Measurements from ENCODE around the gene DNM3. TPM values are rescaled to one million over a fixed set of nuclear protein-coding genes. Genes with fewer than 3 reads are reported as not detected.

The DNM3 gene
- total RNA-seq, 1 donor from 2014 or later = 1.1 TPM

DNA sequence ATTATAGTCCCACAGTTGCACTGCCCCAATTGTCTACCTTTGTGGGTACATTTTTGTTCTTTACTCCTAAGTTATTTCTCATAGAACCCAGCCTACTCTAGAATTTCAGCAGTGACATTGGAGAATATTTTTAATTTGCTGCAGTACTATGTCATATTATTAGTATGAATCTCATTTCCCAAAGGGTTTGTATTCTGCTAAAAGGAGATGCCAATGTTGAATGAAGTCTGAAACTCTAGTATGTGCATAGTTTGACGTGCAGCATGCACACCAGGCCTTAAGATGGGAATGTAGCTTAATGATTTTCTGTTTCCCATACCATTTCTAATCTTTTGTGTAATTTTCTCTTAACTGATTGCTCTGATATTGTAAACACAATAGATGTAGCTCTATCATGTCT, 568.7 kb downstream of the DNM3 start:
- no peak overlapping the region for H3K27ac ChIP-seq
- no peaks in the 10 kb centered on the region for H3K4me1 ChIP-seq
- no peaks in the 10 kb centered on the region for H4K20me1 ChIP-seq (ENCODE audit: low read depth)
- no peaks in the 10 kb centered on the region for H3K4me1 Mint-ChIP-seq
- no peak overlapping the region for H3K9ac ChIP-seq
- no peak overlapping the region for H3K4me2 ChIP-seq
- TF ChIP-seq, protein P1, sequence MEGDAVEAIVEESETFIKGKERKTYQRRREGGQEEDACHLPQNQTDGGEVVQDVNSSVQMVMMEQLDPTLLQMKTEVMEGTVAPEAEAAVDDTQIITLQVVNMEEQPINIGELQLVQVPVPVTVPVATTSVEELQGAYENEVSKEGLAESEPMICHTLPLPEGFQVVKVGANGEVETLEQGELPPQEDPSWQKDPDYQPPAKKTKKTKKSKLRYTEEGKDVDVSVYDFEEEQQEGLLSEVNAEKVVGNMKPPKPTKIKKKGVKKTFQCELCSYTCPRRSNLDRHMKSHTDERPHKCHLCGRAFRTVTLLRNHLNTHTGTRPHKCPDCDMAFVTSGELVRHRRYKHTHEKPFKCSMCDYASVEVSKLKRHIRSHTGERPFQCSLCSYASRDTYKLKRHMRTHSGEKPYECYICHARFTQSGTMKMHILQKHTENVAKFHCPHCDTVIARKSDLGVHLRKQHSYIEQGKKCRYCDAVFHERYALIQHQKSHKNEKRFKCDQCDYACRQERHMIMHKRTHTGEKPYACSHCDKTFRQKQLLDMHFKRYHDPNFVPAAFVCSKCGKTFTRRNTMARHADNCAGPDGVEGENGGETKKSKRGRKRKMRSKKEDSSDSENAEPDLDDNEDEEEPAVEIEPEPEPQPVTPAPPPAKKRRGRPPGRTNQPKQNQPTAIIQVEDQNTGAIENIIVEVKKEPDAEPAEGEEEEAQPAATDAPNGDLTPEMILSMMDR (IDR thresholded peaks at IDR 0.05) = no peak
- no peak for TF ChIP-seq EZH2 (IDR thresholded peaks at IDR 0.05)
- TF ChIP-seq EZH2phosphoT487 (IDR thresholded peaks at IDR 0.05) = no peak
- H2AFZ ChIP-seq (replicated peaks) = no peak overlapping the region
- H3K27me3 Mint-ChIP-seq (ENCODE audit: insufficient read depth, low read depth) = peaks cover 2% of the 10 kb centered on the region
- no peaks in the 10 kb centered on the region for H3F3A ChIP-seq (ENCODE audit: low read depth)
- no peaks in the 10 kb centered on the region for H3K9me3 Mint-ChIP-seq
- H3K4me3 ChIP-seq = no peak overlapping the region
- no peak overlapping the region for H3K4me3 Mint-ChIP-seq
- no peaks in the 10 kb centered on the region for H3K9me3 ChIP-seq (ENCODE audit: low read depth)
- DNase-seq (ENCODE audit: low spot score) = no peak
- no peaks in the 10 kb centered on the region for H3K36me3 ChIP-seq
- H3K79me2 ChIP-seq (ENCODE audit: low read depth) = no peaks in the 10 kb centered on the region
- no peaks in the 10 kb centered on the region for H3K36me3 Mint-ChIP-seq
- no peak overlapping the region for H3K27ac Mint-ChIP-seq
- no peaks in the 10 kb centered on the region for H3K27me3 ChIP-seq

DNA sequence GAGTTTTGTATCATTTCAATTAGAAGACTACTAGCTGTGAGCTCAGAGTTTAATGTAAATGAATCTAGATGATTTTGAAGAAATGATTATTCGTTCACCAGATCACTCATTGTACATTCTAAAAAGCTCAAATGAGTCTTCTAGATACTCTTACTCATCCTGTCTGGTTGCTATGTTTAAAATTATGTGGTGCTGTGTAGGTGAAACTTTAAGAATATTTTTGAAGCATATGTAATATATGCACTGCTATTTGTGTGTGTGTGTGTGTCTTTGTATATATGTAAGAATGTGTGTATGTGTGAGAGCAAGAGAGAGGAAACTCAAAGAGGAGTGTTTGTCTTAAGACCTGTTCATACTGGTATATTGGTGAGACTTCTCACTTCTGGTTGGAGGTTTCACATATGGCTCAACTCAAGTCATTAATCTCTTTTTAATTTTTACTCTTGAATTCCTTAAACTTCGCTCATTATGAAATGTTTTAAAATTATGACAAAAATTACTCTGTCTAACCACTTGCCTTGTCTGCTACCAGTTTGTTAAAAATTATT, 570.6 kb downstream of the DNM3 start:
- H3K9me3 ChIP-seq (ENCODE audit: low read depth) = no peaks in the 10 kb centered on the region
- no peaks in the 10 kb centered on the region for H3F3A ChIP-seq (ENCODE audit: low read depth)
- no peaks in the 10 kb centered on the region for H3K4me1 ChIP-seq
- H3K27me3 ChIP-seq = no peaks in the 10 kb centered on the region
- H3K36me3 Mint-ChIP-seq = no peaks in the 10 kb centered on the region
- no peaks in the 10 kb centered on the region for H4K20me1 ChIP-seq (ENCODE audit: low read depth)
- no peaks in the 10 kb centered on the region for H3K36me3 ChIP-seq
- H3K9me3 Mint-ChIP-seq = no peaks in the 10 kb centered on the region
- H3K79me2 ChIP-seq (ENCODE audit: low read depth) = no peaks in the 10 kb centered on the region
- no peaks in the 10 kb centered on the region for H3K4me1 Mint-ChIP-seq
- TF ChIP-seq, protein P1 (IDR thresholded peaks at IDR 0.05) = no peak
- TF ChIP-seq EZH2 (IDR thresholded peaks at IDR 0.05) (no peak), EZH2phosphoT487 (IDR thresholded peaks at IDR 0.05) (no peak)
- peaks cover 2% of the 10 kb centered on the region for H3K27me3 Mint-ChIP-seq (ENCODE audit: insufficient read depth, low read depth)
- no peak overlapping the region for H3K4me3 Mint-ChIP-seq
- H3K4me2 ChIP-seq = no peak overlapping the region
- no peak overlapping the region for H3K27ac Mint-ChIP-seq
- H2AFZ ChIP-seq (replicated peaks) = no peak overlapping the region
- no peak overlapping the region for H3K9ac ChIP-seq
- no peak overlapping the region for H3K27ac ChIP-seq
- no peak for DNase-seq (ENCODE audit: low spot score)
- no peak overlapping the region for H3K4me3 ChIP-seq

DNA sequence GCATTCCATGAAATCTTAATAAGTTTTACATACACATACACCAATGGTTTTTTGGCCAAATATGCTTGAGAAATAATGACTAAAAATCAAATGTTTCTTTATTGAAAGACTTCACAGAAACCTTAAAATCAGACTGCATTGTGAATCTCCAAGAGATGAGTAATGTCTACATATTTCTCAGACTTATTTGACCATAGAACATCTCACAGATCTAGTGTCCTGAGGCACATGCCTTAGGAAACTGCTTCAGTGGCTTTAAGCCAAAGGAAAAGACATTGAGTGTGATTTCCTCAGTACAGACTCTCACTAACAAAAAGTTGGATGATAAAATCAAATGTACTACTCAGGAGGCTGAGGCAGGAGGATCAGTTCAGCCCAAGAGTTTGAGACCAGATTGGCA, 573.0 kb downstream of the DNM3 start:
- no peaks in the 10 kb centered on the region for H3K79me2 ChIP-seq (ENCODE audit: low read depth)
- no peaks in the 10 kb centered on the region for H3K27me3 Mint-ChIP-seq (ENCODE audit: insufficient read depth, low read depth)
- H3K36me3 ChIP-seq = no peaks in the 10 kb centered on the region
- no peak overlapping the region for H3K27ac ChIP-seq
- H3K27ac Mint-ChIP-seq = no peak overlapping the region
- no peaks in the 10 kb centered on the region for H3K9me3 ChIP-seq (ENCODE audit: low read depth)
- no peak for DNase-seq (ENCODE audit: low spot score)
- no peaks in the 10 kb centered on the region for H3K36me3 Mint-ChIP-seq
- H3K4me2 ChIP-seq = no peak overlapping the region
- H3K4me3 ChIP-seq = no peak overlapping the region
- no peaks in the 10 kb centered on the region for H4K20me1 ChIP-seq (ENCODE audit: low read depth)
- no peak overlapping the region for H3K4me3 Mint-ChIP-seq
- no peaks in the 10 kb centered on the region for H3F3A ChIP-seq (ENCODE audit: low read depth)
- no peaks in the 10 kb centered on the region for H3K9me3 Mint-ChIP-seq
- H3K27me3 ChIP-seq = no peaks in the 10 kb centered on the region
- TF ChIP-seq EZH2phosphoT487 (IDR thresholded peaks at IDR 0.05) (no peak), EZH2 (IDR thresholded peaks at IDR 0.05) (no peak)
- TF ChIP-seq, protein P1 (IDR thresholded peaks at IDR 0.05) = no peak
- H2AFZ ChIP-seq (replicated peaks) = no peak overlapping the region
- H3K9ac ChIP-seq = no peak overlapping the region
- H3K4me1 ChIP-seq = peaks cover 6% of the 10 kb centered on the region
- no peaks in the 10 kb centered on the region for H3K4me1 Mint-ChIP-seq

Measured in neural progenitor cell (in vitro differentiated cells).